Embryonic facial prominence (tissue), 1 donor: ENCODE results near the gene EPN1.
"Not testable (repeated sequence)": the region's sequence is repeated elsewhere in the genome, so short reads cannot be mapped to it uniquely, and the experiment has no call there.

ENCODE experiments used
- DNase-seq: peaks from one replicate; pipeline ENCODE4 v3.0.0-alpha.2; 2016; ENCODE audit errors: extremely low spot score

Gene EPN1

DNA sequence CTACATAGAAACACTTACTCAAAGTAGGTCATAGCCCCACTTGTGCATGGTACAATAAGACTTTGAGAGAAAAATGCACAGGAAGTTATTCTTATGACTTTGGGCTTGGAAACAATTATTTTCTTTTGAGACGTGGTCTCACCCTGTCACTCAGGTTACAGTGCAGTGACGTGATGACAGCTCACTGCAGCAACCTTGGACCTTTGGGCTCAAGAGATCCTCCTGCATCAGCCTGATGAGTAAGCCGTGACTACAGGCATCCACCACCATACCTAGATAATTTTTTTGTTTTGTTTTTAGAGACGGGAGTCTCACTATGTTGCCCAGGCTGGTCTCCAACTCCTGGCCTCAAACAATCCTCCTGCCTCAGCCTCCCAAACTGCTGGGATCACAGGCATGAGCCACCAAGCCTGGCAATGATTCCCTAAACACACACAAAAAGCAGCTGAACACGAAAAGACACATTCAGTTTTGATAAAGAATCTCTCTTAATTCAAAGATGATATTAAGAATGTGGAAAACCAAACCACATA is 45.3 kb downstream of the EPN1 start:
- no peak for DNase-seq

DNA sequence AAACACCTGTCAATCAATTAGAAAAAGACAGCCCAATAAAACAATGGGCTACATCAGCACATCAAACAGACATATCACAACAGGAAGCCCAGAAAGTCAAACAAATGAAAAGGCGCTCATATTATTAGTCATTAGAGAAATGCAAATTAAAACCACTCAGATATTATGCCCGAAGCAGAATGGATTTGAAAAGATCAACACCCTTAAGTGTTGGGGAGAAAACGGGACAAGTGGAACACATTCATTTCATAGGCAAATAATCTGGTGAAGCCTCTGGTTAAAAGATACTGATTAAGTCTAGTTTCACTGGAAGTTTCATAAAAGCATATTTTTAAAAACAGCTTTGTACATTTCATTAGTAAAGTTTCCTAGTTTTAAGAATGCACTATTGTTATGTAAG is 45.8 kb downstream of the EPN1 start:
- DNase-seq: no peak

DNA sequence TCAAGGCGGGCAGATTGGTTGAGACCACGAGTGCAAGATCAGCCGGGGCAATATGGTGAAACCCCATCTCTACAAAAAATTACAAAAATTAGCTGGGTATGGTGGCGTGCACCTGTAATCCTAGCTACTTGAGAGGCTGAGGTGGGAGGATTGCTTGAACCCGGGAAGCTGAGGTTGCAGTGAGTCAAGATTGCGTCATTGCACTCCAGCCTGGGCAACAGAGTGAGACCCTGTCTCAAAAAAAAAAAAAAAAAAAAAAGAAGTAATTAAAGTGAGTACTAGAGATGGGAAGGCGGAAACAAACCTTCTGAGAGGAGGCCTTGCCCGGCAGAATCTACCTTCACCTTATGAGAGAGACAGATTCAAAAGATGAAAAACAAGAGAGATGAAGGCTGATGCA is 48.5 kb downstream of the EPN1 start:
- no peak for DNase-seq

DNA sequence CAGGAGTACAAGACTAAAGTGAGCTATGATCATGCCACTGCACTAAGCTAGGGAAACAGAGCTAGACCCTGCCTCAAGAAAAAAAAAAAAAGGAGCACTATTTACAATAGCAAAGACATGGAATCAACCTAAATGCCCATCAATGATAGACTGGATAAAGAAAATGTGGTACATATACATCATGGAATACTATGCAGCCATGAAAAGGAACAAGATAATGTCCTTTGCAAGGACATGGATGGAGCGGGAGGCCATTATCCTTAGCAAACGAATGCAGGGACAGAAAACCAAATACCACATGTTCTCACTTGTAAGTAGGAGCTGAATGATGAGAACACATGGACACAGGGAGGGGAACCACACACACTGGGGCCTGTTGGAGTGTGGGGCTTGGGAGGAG is 55.4 kb downstream of the EPN1 start:
- not testable (repeated sequence) for DNase-seq

DNA sequence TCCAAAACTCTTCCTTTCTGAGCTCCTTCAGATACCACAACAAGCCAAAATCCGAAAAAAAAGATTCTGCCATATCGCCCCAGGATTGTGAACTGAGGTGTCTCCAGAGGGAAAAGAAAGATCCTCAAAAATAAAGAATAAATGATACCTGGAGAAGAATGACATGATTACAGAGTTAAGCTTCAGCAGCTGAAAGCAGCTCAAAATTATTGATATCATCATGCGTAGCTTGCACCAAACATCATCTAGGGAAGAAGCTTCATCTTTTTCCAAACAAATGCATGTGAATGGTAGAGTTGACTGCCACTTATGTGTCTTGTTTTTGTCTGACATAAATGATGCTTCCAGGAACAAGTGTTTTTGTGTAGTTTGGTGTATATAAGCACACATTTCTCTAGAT is 63.3 kb downstream of the EPN1 start, which contains the start of gene NLRP9:
Gene NLRP9 (minus strand): TSS at position 101 of the 400 bp plus-strand sequence. CDS start 28 bp downstream, at position 73.
- no peak for DNase-seq

DNA sequence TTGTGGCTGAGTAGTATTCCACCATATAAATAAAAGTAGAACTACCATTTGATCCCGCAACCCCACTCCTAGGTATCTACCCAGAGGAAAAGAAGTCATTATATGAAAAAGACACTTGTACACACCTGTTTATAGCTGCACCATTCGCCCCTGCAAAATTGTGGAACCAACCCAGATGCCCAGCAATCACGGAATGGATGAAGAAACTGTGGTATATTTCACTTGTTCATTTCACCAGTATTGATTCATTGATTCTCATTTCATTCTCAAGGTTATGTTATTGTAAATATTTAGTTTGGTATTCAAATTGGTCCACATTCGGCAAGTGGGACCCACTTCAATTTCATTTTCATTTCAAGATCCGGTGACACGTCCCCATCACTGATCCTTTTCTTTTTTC is 75.7 kb downstream of the EPN1 start:
- DNase-seq: no peak

DNA sequence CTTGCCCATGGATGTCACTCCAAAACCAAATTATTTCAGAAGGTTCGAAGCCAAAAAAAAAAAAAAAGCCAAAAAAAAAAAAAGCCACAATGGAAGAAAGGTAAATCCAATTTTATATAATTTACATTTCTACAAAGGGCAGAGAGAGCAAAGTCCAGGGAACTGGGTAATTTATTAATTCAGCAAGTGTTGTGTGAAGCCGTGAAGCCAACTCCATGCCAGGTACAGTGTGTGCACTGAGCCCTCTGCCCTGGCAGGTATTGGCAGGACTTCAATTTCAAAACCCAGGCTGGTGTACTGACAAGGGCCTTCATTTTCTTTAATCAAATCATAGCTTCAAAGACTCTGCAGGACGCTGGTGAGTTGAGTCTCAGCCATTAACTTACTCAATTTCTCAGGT is 78.4 kb downstream of the EPN1 start:
- DNase-seq: no peak

DNA sequence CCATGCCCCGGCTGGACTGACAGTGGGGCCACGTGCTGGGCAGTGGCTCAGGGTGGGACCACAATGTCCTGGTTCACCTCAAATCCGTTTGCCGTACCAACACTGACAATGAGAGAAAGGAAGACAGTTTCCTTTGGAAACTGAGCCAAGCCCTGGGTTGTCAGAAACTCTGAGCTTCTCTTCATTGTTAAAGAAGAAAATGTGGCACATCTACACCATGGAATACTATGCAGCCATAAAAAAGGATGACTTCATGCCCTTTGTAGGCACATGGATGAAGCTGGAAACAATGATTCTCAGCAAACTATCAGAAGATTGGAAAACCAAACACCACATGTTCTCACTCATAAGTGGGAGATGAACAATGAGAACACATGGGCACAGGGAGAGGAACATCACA is 81.8 kb downstream of the EPN1 start:
- DNase-seq: not testable (repeated sequence)

DNA sequence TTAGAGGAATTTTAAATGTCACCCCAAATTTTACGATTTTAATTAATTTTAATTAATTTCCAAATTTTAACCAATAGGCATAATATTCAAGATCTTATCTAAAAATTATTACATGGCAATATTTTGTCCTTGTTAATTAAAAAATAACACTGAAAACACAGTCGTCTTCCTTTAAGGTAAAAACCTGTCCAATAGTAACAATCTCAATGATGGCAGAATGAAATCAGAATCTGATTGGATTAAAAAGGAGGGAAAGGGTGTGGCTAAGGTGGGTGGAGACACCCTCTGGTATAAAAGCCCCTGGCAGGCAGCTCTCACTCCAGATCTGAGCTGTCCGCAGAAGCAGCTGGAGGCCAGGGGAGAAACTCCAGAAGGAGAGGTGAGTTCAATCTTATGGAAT is 83.8 kb downstream of the EPN1 start, which contains the start of gene RFPL4A:
Gene RFPL4A (plus strand): TSS at position 301 of the 400 bp plus-strand sequence. CDS start 2,704 bp downstream, outside the sequence.
- not testable (repeated sequence) for DNase-seq
